GM10248 (cell line): ENCODE data around the gene OBSCN.

Experiments
- CTCF ChIA-PET: fragments of 300-600 bp; sonication (Branson Sonifier 250); formaldehyde crosslinking; extraction: SDS; loops from one replicate; lab custom pipeline; 2021; ENCODE audit warnings: antibody characterized with exemption; lab: Yijun Ruan, JAX
- POLR2A ChIA-PET: fragments of 350-650 bp; sonication (Branson Sonifier 250); formaldehyde crosslinking; extraction: SDS; loops from one replicate; lab custom pipeline; 2020; ENCODE audit warnings: antibody characterized with exemption; lab: Yijun Ruan, JAX
- DNase-seq: peaks from one replicate; pipeline ENCODE4 v3.0.0; 2012; ENCODE audit errors: extremely low spot score
- TF ChIP-seq, protein P1 (sequence below): IDR thresholded peaks from 2 replicates; pipeline ENCODE4 v1.5.1; 2012; ENCODE audit warnings: mild to moderate bottlenecking, low read depth; ENCODE audit errors: extremely low read depth, missing control alignments, control extremely low read depth

Gene OBSCN

DNA sequence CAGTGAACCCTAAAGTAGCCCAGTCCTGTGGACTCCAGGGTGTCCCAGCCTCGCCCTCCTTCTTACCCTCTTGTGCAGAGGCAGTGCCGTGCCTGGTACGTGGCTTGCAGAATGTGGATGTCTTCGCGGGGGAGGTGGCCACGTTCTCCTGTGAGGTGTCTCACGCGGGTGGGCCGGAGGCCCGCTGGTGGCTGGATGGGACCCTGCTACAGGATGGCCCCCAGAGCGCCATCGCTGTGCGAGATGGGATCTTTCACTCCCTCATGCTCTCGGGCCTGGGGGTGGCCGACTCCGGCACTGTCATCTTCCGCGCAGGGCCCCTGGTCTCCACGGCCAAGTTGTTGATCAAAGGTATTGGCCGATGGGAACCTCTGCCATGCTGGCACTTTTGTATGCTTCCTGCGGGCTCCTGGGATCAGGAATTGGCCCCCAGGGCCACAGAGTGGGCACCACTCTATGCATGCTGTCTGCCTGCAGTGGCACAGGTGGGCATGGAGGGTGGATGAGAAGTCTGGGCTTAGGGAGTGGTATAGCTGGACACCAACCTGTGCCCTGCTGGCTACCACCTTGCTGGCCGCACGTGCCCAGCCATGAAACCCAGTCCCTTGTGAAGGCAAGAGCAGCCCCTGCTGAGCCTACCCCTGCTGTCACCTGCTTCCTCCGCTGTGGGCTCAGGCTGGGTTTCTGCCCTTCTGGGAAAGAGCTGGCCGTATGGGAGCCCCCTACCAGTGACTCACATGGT, 105.9 kb downstream of the OBSCN start:
- TF ChIP-seq, protein P1, sequence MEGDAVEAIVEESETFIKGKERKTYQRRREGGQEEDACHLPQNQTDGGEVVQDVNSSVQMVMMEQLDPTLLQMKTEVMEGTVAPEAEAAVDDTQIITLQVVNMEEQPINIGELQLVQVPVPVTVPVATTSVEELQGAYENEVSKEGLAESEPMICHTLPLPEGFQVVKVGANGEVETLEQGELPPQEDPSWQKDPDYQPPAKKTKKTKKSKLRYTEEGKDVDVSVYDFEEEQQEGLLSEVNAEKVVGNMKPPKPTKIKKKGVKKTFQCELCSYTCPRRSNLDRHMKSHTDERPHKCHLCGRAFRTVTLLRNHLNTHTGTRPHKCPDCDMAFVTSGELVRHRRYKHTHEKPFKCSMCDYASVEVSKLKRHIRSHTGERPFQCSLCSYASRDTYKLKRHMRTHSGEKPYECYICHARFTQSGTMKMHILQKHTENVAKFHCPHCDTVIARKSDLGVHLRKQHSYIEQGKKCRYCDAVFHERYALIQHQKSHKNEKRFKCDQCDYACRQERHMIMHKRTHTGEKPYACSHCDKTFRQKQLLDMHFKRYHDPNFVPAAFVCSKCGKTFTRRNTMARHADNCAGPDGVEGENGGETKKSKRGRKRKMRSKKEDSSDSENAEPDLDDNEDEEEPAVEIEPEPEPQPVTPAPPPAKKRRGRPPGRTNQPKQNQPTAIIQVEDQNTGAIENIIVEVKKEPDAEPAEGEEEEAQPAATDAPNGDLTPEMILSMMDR = no peak
- DNase-seq = no peak
- ChIA-PET POLR2A (no interaction called here), CTCF (no interaction called here)

DNA sequence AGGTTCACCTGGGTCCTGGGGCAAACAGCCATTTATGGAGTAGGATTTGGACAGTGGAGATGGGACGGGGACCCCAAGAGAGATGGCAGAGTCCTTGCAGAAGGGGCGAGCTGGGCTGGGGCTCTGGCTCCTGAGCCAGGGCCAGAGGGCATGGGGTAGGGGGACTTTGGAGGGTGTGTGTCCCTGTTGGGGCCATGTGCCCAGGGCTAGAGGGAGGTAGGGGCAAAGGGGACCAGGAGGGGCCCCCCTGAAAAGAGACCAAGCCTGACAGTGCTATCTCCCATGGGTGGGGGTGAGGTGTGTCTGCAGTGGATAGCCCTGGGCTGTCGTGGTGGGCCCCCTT, 106.4 kb downstream of the OBSCN start:
- POLR2A ChIA-PET = no interaction called here
- CTCF ChIA-PET = interaction anchor here (1.5 kb wide), 1 partner anchor 187 kb away, joined by 3 read pairs; no protein-coding TSS in a partner anchor

DNA sequence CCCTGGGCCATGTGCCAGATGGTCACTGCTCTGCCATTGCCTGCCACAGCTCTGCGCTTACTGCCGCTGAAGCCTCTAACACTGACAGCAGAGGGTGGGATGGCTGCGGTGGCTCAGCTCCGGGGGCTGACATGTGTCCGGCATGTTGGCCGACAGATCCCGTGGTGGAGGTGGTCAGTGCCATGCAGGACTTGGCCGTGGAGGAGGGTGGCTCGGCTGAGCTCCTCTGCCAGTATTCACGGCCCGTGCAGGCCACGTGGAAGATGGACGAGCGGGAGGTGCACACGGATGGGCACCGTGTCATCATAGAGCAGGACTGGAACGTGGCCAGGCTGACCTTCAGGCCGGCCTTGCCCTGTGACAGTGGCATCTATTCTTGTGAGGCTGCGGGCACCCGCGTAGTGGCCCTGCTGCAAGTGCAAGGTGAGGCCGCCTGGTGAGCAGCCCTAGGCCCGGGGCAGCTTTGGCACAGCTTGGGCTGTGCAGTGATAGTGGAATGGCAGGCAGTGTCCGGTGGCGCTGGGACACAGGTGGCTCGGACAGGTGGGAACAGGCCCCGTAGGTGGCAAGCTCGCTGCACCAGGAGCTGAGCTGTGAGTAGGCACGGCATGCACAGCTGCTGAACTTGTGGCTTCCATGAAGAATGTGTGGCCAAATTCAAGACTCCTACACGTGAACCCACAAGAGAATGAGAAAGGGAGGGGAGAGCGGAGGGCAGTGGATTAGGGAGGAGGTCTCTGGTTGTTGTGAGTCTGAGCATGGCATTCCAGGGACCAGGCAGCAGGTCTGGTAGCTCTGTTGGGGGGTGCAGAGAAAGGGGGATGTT, 107.0 kb downstream of the OBSCN start:
- no peak for DNase-seq
- ChIA-PET CTCF (interaction anchor here (1.5 kb wide), 1 partner anchor 186 kb away, joined by 3 read pairs; no protein-coding TSS in a partner anchor), POLR2A (no interaction called here)
- TF ChIP-seq, protein P1 = no peak

More for the DNA sequence above, 106.4 kb downstream of the OBSCN start:
- TF ChIP-seq, protein P1 = no peak
- no peak for DNase-seq

DNA sequence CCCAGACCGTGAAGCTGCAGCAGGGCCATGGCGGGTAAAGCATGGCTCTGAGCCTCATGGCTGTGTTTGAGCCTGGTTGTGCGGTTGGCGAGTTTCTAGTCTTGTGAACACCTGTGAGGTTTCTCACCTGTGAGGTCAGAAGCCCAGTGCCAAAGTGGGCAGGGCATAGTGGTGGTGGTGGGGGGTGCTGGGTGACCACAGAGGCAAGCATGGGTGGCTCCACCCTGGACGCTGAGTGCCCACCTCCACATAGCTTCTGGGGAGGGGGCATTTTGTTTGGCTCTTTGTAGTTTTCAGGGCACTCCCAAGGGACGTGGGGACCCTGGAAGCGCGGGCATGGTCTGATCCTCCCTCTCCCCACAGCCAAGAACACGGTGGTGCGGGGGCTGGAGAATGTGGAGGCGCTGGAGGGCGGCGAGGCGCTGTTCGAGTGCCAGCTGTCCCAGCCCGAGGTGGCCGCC, 107.7 kb downstream of the OBSCN start:
- CTCF ChIA-PET = interaction anchor here (1.5 kb wide), 1 partner anchor 186 kb away, joined by 3 read pairs; no protein-coding TSS in a partner anchor
- DNase-seq = no peak
- TF ChIP-seq, protein P1 = no peak
- POLR2A ChIA-PET = no interaction called here

DNA sequence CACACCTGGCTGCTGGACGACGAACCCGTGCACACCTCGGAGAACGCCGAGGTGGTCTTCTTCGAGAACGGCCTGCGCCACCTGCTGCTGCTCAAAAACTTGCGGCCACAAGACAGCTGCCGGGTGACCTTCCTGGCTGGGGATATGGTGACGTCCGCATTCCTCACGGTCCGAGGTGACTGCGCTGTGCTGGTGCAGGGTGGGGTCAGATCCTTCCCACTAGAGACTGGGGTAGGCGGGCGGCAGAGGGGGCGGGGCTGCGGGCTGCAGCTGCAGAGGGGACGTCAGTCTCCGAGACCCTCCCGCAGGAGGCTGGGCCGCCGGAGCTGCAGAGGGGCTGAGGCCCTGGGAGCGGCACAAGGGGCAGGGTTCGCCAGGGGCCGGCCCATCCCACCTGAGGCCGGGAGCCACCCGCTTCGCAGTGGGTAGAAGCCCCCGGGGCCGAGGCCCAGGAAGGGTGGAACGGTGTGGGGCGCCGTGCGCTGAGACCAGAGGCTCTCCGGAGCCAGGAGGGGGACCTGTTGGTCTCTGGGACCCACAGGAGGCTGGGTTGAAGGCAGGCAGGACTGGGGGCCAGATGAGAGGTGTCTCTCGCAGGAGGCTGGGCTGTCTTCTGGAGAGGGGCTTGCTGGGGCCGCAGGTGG, 108.2 kb downstream of the OBSCN start:
- DNase-seq = no peak
- ChIA-PET CTCF (interaction anchor here (1.5 kb wide), 1 partner anchor 185 kb away, joined by 3 read pairs; no protein-coding TSS in a partner anchor), POLR2A (no interaction called here)
- TF ChIP-seq, protein P1 = no peak
